NCI-H510A treated with DMSO at 0.1 percent for 48 hours (cell line): ENCODE measurements around the gene CLIP4.
"Not testable (repeated sequence)": the region's sequence is repeated elsewhere in the genome, so short reads cannot be mapped to it uniquely, and the experiment has no call there.

Experiments
- DNase-seq: peaks from one replicate; lab custom pipeline; 2025; lab: John Stamatoyannopoulos, UW

Gene CLIP4

GRCh38 chr2:29114946-29115609 lies at the start of gene CLIP4:
Gene CLIP4 (plus strand): TSS chr2:29115415. CDS start chr2:29121389, 5,974 bp downstream.
- no peak for DNase-seq

GRCh38 chr2:29066271-29066860 lies 48.8 kb upstream of the CLIP4 start:
- no peak for DNase-seq

GRCh38 chr2:29066997-29067605 lies 48.1 kb upstream of the CLIP4 start:
- DNase-seq, result no peak

GRCh38 chr2:29068513-29068912 lies 46.7 kb upstream of the CLIP4 start:
- no peak for DNase-seq

GRCh38 chr2:29070526-29070925 lies 44.7 kb upstream of the CLIP4 start:
- no peak for DNase-seq

GRCh38 chr2:29071032-29071975 lies 43.9 kb upstream of the CLIP4 start:
- DNase-seq, result no peak

- no peak for DNase-seq
These were observed 43.0 kb upstream of the CLIP4 start for GRCh38 chr2:29072251-29072650.

- no peak for DNase-seq
These were observed 42.1 kb upstream of the CLIP4 start for GRCh38 chr2:29072971-29073725.

GRCh38 chr2:29073933-29074332 lies 41.3 kb upstream of the CLIP4 start:
- no peak for DNase-seq

GRCh38 chr2:29074411-29074810 lies 40.8 kb upstream of the CLIP4 start, which contains the start of gene PCARE:
Gene PCARE (minus strand): TSS chr2:29074523. CDS start chr2:29074261, 262 bp downstream.
- no peak for DNase-seq

GRCh38 chr2:29075894-29076705 lies 39.1 kb upstream of the CLIP4 start:
- no peak for DNase-seq

- DNase-seq, result no peak
These were observed 35.3 kb upstream of the CLIP4 start for GRCh38 chr2:29079887-29080286.

GRCh38 chr2:29080886-29081743 lies 34.1 kb upstream of the CLIP4 start:
- DNase-seq, result no peak

GRCh38 chr2:29082804-29083495 lies 32.3 kb upstream of the CLIP4 start:
- no peak for DNase-seq

GRCh38 chr2:29084554-29084953 lies 30.7 kb upstream of the CLIP4 start:
- DNase-seq, result no peak

- not testable (repeated sequence) for DNase-seq
These were observed 24.9 kb upstream of the CLIP4 start for GRCh38 chr2:29090311-29090710.

GRCh38 chr2:29096969-29097368 lies 18.2 kb upstream of the CLIP4 start:
- DNase-seq, result no peak

- no peak for DNase-seq
These were observed 17.6 kb upstream of the CLIP4 start for GRCh38 chr2:29097569-29097968.

GRCh38 chr2:29100564-29100963 lies 14.7 kb upstream of the CLIP4 start:
- no peak for DNase-seq
